WTC11 (cell line): Measurements from ENCODE around the gene CDC16. TPM values are rescaled to one million over a fixed set of nuclear protein-coding genes. Genes with fewer than 3 reads are reported as not detected.

ENCODE experiments used
- ATAC-seq: fragments of 200-7000 bp; cut with Tn5 transposase; 2 replicates; pipeline ENCODE4 v1.10.0; 2021; ENCODE audit warnings: mild to moderate bottlenecking, moderate library complexity
- CTCF ChIA-PET: fragments of 300-600 bp; sonication (Branson Sonifier 250); formaldehyde crosslinking; loops from one replicate; lab custom pipeline; 2021; ENCODE audit warnings: antibody characterized with exemption; lab: Charles Lee
- POLR2A ChIA-PET: fragments of 350-600 bp; sonication (Branson Sonifier 250); formaldehyde crosslinking; loops from one replicate; lab custom pipeline; 2021; ENCODE audit warnings: antibody characterized with exemption; lab: Charles Lee
- DNase-seq: peaks from one replicate; pipeline ENCODE4 v3.0.0; 2021; ENCODE audit warnings: low spot score
- H3K27ac Mint-ChIP-seq: 2 replicates; pipeline ENCODE4 v1.8.0; 2021; ENCODE audit warnings: mixed read lengths
- H3K27me3 Mint-ChIP-seq: 2 replicates; pipeline ENCODE4 v1.8.0; 2021; ENCODE audit warnings: low read depth, mild to moderate bottlenecking, moderate library complexity, mixed read lengths
- H3K36me3 Mint-ChIP-seq: 2 replicates; pipeline ENCODE4 v1.8.0; 2021; ENCODE audit warnings: mixed read lengths
- H3K4me1 Mint-ChIP-seq: 2 replicates; pipeline ENCODE4 v1.8.0; 2022; ENCODE audit warnings: mixed read lengths
- H3K4me3 Mint-ChIP-seq: 2 replicates; pipeline ENCODE4 v1.8.0; 2021; ENCODE audit warnings: mild to moderate bottlenecking, moderate library complexity, mixed read lengths
- H3K9me3 Mint-ChIP-seq: 2 replicates; pipeline ENCODE4 v1.8.0; 2021; ENCODE audit warnings: mixed read lengths
- AR ChIP-seq: fragments of 250-450 bp; sonication (Bioruptor Pico); IDR thresholded peaks from 2 replicates; pipeline ENCODE4 v1.9.0; 2021; ENCODE audit warnings: mild to moderate bottlenecking
- CREM ChIP-seq: sonication (generic); formaldehyde crosslinking; IDR thresholded peaks from 2 replicates; pipeline ENCODE4 v1.8.1; 2022; ENCODE audit warnings: mild to moderate bottlenecking, missing genetic modification reagents, moderate library complexity
- ELF4 ChIP-seq: sonication (generic); formaldehyde crosslinking; IDR thresholded peaks from 2 replicates; pipeline ENCODE4 v1.8.1; 2022; ENCODE audit warnings: low read depth, mild to moderate bottlenecking, moderate library complexity, missing genetic modification reagents
- ESRRA ChIP-seq: sonication (generic); formaldehyde crosslinking; IDR thresholded peaks from 2 replicates; pipeline ENCODE4 v1.8.1; 2022; ENCODE audit warnings: mild to moderate bottlenecking, missing genetic modification reagents, borderline replicate concordance
- FOXK1 ChIP-seq: sonication (generic); formaldehyde crosslinking; IDR thresholded peaks from 2 replicates; pipeline ENCODE4 v1.8.0; 2022; ENCODE audit warnings: mild to moderate bottlenecking, moderate library complexity, missing genetic modification reagents
- FOXP1 ChIP-seq: sonication (generic); formaldehyde crosslinking; IDR thresholded peaks from 2 replicates; pipeline ENCODE4 v1.8.0; 2022; ENCODE audit warnings: missing genetic modification reagents, mild to moderate bottlenecking, moderate library complexity, borderline replicate concordance
- IRF2 ChIP-seq: sonication (generic); formaldehyde crosslinking; IDR thresholded peaks from 2 replicates; pipeline ENCODE4 v1.8.0; 2022; ENCODE audit warnings: low read depth, missing genetic modification reagents, borderline replicate concordance
- JAZF1 ChIP-seq: fragments of 250-450 bp; sonication (Bioruptor Pico); IDR thresholded peaks from 2 replicates; pipeline ENCODE4 v1.9.0; 2021; ENCODE audit warnings: moderate library complexity, mild to moderate bottlenecking, inconsistent platforms
- NR1H2 ChIP-seq: sonication (generic); formaldehyde crosslinking; IDR thresholded peaks from 2 replicates; pipeline ENCODE4 v1.9.0; 2021; ENCODE audit warnings: mild to moderate bottlenecking, moderate library complexity, missing genetic modification reagents
- OVOL2 ChIP-seq: fragments of 250-450 bp; sonication (Bioruptor Pico); IDR thresholded peaks from 2 replicates; pipeline ENCODE4 v1.9.0; 2021; ENCODE audit warnings: mild to moderate bottlenecking, borderline replicate concordance
- PRRX2 ChIP-seq: fragments of 250-450 bp; sonication (Bioruptor Pico); IDR thresholded peaks from 2 replicates; pipeline ENCODE4 v1.8.0; 2021; ENCODE audit warnings: mild to moderate bottlenecking
- ZNF232 ChIP-seq: sonication (generic); formaldehyde crosslinking; IDR thresholded peaks from 2 replicates; pipeline ENCODE4 v1.8.0; 2022; ENCODE audit warnings: mild to moderate bottlenecking, missing genetic modification reagents
- ZNF317 ChIP-seq: sonication (generic); formaldehyde crosslinking; IDR thresholded peaks from 2 replicates; pipeline ENCODE4 v1.8.1; 2023; ENCODE audit warnings: low read depth, mild to moderate bottlenecking, moderate library complexity, missing genetic modification reagents, borderline replicate concordance
- ZNF416 ChIP-seq: fragments of 250-450 bp; sonication (Bioruptor Pico); IDR thresholded peaks from 2 replicates; pipeline ENCODE4 v1.9.0; 2021; ENCODE audit warnings: mild to moderate bottlenecking, inconsistent platforms
- ZNF671 ChIP-seq: fragments of 250-450 bp; sonication (Bioruptor Pico); IDR thresholded peaks from 2 replicates; pipeline ENCODE4 v1.8.0; 2021; ENCODE audit warnings: mild to moderate bottlenecking
- total RNA-seq: library from RNA; stranded (reverse); gene quantifications from 3 replicates; pipeline ENCODE4 v1.2.3, GENCODE V29; 2021
- TF ChIP-seq, protein P1 (sequence below): sonication (generic); formaldehyde crosslinking; IDR thresholded peaks from 2 replicates; pipeline ENCODE4 v1.8.1; 2022; ENCODE audit warnings: mild to moderate bottlenecking, missing genetic modification reagents, moderate library complexity, borderline replicate concordance
- TF ChIP-seq, protein P2 (sequence below): fragments of 250-450 bp; sonication (Bioruptor Pico); IDR thresholded peaks from 2 replicates; pipeline ENCODE4 v1.9.0; 2021; ENCODE audit warnings: mild to moderate bottlenecking, borderline replicate concordance
- TF ChIP-seq, protein P3 (sequence below): sonication (generic); formaldehyde crosslinking; IDR thresholded peaks from 2 replicates; pipeline ENCODE4 v1.8.0; 2022; ENCODE audit warnings: mild to moderate bottlenecking, missing genetic modification reagents
- TF ChIP-seq, protein P4 (sequence below): sonication (generic); formaldehyde crosslinking; IDR thresholded peaks from 2 replicates; pipeline ENCODE4 v1.8.1; 2023; ENCODE audit warnings: mild to moderate bottlenecking, missing genetic modification reagents, moderate library complexity
- TF ChIP-seq, protein P5 (sequence below): sonication (generic); formaldehyde crosslinking; IDR thresholded peaks from 2 replicates; pipeline ENCODE4 v1.8.1; 2022; ENCODE audit warnings: mild to moderate bottlenecking, moderate library complexity, missing genetic modification reagents

Gene CDC16
- total RNA-seq, 1 experiment from 2014 or later = 73.5 TPM

DNA sequence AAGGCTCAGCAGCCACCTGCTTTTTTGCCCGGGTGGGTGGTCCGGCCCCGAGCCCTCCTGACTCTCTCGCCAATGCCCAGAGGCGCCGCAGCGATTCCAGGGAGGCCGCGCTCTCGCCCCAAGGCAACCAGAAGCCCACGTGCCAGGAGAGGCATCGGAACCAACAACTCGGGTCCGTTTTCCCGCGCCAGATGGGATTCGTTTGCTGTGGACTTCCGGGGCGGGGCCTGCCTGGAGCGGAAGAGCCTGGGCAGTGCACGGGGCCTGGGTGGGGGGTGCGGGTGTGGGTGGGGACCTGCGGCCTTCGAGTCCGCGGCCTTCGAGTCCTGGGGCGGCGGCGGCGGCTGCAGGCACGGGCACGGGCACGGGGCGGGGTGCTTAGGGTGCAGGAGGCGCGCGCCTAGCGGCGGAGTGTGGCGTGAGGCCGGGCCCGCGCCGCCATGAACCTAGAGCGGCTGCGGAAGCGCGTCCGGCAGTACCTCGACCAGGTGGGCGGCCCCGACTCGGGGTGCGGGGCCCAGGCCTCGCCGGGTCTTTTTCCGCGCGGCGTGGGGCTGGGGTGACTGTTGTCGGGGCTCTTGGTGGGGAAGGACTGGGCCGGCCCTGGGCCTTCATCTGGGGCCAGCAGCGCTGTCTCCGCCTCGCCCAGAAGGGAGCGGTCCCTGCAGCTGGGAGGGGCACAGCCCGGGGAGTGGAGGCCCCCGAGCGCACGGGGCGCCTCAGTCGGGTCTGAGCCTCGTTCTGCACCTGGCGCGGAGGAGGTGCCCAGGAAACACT lies at the start of gene CDC16 (continued):
- TF ChIP-seq CREM (CRISPR knock-in tag) = peak; percentile 57; the same call in 1 of the 2 replicates
- peak; percentile 94; the same call in 1 of the 2 replicates for TF ChIP-seq FOXP1 (CRISPR knock-in tag)
- TF ChIP-seq ESRRA (CRISPR knock-in tag) = peak; percentile 78; the same call in 1 of the 2 replicates
- TF ChIP-seq, protein P1, sequence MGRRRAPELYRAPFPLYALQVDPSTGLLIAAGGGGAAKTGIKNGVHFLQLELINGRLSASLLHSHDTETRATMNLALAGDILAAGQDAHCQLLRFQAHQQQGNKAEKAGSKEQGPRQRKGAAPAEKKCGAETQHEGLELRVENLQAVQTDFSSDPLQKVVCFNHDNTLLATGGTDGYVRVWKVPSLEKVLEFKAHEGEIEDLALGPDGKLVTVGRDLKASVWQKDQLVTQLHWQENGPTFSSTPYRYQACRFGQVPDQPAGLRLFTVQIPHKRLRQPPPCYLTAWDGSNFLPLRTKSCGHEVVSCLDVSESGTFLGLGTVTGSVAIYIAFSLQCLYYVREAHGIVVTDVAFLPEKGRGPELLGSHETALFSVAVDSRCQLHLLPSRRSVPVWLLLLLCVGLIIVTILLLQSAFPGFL (CRISPR knock-in tag) = peak; percentile 33; the same call in 1 of the 2 replicates
- TF ChIP-seq, protein P2, sequence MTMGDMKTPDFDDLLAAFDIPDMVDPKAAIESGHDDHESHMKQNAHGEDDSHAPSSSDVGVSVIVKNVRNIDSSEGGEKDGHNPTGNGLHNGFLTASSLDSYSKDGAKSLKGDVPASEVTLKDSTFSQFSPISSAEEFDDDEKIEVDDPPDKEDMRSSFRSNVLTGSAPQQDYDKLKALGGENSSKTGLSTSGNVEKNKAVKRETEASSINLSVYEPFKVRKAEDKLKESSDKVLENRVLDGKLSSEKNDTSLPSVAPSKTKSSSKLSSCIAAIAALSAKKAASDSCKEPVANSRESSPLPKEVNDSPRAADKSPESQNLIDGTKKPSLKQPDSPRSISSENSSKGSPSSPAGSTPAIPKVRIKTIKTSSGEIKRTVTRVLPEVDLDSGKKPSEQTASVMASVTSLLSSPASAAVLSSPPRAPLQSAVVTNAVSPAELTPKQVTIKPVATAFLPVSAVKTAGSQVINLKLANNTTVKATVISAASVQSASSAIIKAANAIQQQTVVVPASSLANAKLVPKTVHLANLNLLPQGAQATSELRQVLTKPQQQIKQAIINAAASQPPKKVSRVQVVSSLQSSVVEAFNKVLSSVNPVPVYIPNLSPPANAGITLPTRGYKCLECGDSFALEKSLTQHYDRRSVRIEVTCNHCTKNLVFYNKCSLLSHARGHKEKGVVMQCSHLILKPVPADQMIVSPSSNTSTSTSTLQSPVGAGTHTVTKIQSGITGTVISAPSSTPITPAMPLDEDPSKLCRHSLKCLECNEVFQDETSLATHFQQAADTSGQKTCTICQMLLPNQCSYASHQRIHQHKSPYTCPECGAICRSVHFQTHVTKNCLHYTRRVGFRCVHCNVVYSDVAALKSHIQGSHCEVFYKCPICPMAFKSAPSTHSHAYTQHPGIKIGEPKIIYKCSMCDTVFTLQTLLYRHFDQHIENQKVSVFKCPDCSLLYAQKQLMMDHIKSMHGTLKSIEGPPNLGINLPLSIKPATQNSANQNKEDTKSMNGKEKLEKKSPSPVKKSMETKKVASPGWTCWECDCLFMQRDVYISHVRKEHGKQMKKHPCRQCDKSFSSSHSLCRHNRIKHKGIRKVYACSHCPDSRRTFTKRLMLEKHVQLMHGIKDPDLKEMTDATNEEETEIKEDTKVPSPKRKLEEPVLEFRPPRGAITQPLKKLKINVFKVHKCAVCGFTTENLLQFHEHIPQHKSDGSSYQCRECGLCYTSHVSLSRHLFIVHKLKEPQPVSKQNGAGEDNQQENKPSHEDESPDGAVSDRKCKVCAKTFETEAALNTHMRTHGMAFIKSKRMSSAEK (CRISPR knock-in tag) = 0 out of 2 replicates have a peak, but pooled peaks have one; percentile 63
- 0 out of 2 replicates have a peak, but pooled peaks have one; percentile 52 for TF ChIP-seq ZNF317 (CRISPR knock-in tag)
- peak; percentile 91 for TF ChIP-seq FOXK1
- no peak for TF ChIP-seq AR (CRISPR knock-in tag)
- no peak for TF ChIP-seq ZNF671 (CRISPR knock-in tag)
- TF ChIP-seq PRRX2 (CRISPR knock-in tag) = no peak
- TF ChIP-seq ZNF416 (CRISPR knock-in tag) = 0 out of 2 replicates have a peak, but pooled peaks have one; percentile 7
- TF ChIP-seq, protein P3, sequence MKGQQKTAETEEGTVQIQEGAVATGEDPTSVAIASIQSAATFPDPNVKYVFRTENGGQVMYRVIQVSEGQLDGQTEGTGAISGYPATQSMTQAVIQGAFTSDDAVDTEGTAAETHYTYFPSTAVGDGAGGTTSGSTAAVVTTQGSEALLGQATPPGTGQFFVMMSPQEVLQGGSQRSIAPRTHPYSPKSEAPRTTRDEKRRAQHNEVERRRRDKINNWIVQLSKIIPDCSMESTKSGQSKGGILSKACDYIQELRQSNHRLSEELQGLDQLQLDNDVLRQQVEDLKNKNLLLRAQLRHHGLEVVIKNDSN (CRISPR knock-in tag) = peak; percentile 77
- TF ChIP-seq NR1H2 (CRISPR knock-in tag) = no peak
- no peak; the same call in 1 of the 2 replicates for TF ChIP-seq ELF4 (CRISPR knock-in tag)

DNA sequence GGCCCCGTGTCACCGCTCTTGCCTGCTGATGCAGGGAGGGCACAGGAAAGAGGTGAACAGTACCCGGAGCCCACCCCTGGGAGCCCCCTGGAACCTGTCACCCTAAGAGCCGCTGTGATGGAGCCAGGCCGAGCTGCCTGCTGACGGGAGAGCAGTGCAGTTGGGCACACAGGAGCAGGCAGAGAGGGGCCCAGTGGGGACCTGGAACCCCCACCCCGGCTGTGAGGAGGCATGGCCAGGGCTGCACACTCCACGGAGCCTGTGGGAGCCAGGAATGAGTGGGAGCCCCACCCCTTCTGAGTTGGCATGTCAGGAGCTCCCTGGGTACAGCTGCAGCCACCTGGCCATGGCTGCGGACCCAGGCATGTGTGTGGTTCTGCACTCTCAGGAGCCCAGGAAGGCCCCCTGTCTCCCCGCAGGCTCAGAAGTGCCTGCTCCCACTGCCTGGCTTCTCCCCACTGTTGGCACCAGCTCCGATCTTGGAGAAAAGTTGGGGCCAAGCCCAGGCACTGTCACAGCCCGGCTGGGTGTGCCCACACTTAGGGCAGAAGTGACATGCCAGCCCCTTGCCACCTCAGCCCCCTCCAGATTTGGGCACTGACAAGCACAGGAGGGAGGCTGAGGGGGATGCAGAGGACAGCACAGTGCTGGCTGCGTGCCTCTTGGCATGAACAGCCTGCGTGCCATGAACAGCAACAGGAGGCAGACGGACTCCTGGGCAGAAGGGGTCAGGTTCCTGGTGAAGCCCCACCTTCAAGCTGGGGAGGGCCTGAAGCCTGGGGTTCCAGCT lies 49.3 kb upstream of the CDC16 start:
- Mint-ChIP-seq H3K9me3 (peaks cover 14% of the 10 kb centered on the region), H3K36me3 (no peaks in the 10 kb centered on the region), H3K27ac (no peak overlapping the region), H3K4me3 (no peak overlapping the region), H3K4me1 (no peaks in the 10 kb centered on the region), H3K27me3 (no peaks in the 10 kb centered on the region; the same call in 1 of the 2 replicates)
- ChIA-PET POLR2A (no interaction called here), CTCF (interaction anchor here (0.6 kb wide), 1 partner anchor 112 kb away, joined by 3 read pairs; no protein-coding TSS in a partner anchor)
- DNase-seq (no peak), ATAC-seq (no peak)
- TF ChIP-seq ESRRA (CRISPR knock-in tag) (no peak), ZNF232 (no peak), JAZF1 (CRISPR knock-in tag) (no peak), IRF2 (CRISPR knock-in tag) (no peak), OVOL2 (CRISPR knock-in tag) (no peak)
- TF ChIP-seq, protein P4, sequence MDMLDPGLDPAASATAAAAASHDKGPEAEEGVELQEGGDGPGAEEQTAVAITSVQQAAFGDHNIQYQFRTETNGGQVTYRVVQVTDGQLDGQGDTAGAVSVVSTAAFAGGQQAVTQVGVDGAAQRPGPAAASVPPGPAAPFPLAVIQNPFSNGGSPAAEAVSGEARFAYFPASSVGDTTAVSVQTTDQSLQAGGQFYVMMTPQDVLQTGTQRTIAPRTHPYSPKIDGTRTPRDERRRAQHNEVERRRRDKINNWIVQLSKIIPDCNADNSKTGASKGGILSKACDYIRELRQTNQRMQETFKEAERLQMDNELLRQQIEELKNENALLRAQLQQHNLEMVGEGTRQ (CRISPR knock-in tag) = no peak
- TF ChIP-seq, protein P5, sequence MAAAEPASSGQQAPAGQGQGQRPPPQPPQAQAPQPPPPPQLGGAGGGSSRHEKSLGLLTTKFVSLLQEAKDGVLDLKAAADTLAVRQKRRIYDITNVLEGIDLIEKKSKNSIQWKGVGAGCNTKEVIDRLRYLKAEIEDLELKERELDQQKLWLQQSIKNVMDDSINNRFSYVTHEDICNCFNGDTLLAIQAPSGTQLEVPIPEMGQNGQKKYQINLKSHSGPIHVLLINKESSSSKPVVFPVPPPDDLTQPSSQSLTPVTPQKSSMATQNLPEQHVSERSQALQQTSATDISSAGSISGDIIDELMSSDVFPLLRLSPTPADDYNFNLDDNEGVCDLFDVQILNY = no peak
